ENCODE results near the gene DHCR7.

Gene DHCR7

DNA sequence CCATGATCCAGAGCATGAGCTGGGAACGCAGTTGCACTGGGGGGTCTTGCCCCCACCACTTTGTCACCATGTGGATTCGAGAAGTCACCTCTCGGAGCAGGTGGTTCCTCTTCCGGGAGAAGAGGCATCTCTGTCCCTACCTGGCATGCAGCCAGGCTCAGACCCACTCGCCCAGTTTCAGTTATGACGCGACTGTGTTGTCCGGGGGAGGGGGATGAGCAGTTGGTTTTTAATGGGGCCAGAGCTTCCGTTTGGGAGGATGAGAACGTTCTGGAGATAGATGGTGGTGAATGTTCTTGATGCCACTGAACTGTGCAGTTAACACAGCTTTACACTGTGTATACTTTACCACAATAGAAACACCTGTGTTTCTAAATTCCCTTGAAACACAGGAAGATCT, 41.5 kb downstream of the DHCR7 start:
- DNase-seq: no peak

DNA sequence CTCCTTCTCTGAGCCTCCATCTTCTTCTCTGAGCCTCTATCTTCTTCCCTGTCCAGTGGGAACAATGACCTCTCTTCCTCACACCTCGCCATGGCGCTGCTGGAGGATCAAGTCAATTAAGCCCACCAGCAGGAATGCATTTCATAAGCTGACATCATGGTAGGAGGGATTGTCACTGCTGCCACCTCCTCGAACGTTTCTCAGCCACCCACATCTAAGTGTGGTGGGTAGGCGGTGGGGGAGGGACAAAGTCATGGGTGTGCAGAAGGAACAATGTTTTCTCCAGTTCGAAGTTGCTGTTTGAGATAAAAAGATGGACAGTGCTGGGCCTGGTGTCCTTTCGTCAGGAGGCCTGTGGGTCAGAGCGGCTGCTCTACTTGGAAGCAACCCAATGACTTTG, 44.0 kb downstream of the DHCR7 start:
- DNase-seq: no peak

DNA sequence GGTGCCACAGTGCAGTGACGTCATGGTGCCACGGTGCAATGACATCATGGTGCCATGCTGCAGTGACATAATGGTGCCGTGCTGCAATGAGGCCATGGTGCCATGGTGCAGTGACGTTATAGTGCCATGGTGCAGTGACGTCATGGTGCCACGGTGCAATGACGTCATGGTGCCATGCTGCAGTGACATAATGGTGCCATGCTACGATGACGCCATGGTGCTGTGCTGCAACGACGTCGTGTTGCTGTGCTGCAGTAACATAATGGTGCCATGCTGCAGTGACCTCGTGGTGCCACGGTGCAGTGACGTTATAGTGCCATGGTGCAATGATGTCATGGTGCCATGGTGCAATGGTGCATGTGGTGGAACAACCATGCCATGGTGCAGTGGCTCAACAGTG, 45.3 kb downstream of the DHCR7 start:
- no peak for DNase-seq

DNA sequence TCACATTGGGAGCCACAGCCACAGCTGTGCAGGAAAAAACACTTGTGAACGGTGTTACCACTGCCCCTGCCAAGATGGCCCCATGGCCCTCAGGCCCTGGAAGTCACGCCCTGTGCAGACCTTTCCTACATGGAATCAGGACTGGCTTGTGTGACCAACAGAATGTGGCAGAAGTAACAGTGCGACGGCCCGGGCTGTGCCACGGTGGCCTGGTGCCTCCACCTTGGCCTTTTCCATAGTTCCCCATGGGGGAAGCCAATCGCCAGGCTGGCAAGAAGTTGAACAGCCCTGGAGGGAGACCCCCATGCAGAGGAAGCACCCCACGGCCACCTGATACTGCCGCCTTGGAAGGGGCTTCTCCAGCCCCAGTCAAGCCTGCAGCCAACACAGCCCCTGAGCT, 48.0 kb downstream of the DHCR7 start:
- DNase-seq: no peak

DNA sequence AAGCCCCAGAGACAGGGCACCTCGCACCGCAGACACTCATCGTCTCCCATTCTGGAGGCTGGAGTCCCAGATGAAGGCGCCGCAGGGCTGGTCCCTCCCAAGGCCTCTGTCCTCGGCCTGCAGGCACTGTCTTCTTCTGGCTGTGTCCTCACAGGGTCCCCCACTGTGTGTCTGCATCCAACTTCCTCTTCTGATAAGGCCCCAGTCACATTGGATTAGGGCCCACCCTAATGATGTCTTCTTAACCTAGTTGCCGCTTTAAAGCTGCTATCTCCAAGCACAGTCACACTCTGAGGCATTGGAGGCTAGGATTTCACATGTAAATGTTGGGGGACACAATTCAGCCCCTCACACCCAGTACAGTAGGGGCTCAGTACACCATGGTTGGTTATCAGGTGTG, 48.9 kb downstream of the DHCR7 start:
- DNase-seq: no peak

DNA sequence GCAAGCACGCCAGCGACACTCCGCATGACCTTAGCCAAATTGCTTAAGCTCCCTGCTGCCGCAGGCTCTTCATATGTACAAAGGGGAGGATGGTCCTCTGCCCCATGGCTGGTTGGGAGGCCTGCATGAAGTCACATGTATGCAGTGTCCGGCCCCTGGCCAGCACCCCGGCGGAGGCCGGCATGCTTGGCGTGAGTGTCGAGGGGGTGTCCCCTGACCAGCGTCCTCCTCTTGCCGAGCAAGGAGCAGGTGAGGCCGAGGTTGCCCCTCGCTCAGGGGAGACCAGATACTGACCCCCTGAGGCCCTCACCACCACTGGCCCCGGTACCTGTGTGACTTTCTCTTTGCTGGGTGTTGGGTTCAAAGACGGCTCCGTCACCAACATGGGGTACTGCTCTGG, 50.2 kb downstream of the DHCR7 start:
- no peak for DNase-seq

DNA sequence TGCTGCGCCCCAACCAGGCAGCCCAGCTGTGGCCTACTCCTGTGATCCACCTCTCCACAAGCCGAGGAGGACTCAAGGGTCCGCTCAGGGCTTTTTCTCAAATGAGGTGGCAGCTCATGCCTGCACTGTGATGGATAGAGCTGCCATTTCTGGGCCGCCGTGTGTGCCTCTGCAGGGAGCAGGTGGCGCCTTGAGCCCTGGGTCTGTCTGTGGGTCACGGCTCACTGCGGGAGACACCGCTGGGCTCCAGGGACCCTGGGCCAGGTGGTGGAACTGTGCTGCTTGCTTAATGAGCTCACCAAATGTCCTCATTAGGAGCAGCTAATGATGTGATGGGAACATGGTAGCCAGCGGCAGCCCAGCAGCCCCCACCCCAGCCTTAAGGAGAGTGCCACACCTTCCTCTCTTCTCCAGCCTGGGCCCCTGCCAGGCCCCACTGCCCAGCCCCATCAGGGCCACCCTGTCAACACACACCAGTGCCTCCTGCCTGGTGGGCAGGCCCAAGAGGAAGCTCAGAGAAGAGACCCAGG, 50.8 kb downstream of the DHCR7 start:
- no peak for DNase-seq

DNA sequence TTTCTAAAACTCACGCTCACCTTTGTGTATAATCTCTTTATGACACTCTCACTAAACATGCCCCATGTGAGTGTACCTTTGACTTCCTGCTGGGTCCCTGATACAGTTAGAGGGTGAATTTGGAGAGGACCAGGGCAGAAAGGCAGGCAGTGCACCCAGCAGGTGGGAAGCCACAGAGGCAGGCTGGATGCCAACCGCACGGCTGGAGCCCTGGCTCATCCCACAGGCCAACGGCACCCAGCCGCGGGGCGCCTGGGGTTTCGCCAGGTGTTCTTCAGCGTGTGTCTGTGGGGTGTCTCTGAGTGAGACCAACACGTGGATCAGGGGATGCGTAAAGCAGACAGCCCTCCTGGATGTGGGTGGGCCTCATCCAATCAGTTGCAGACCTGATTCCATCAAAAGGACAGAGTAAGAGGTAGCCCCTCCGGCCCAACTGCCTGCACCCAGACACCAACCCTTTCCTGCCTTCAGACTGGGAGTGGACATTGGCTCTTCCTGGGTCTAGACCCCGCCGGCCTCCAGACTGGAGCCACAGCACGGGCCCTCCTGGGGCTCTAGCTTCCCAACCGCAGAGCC, 51.6 kb downstream of the DHCR7 start:
- DNase-seq: no peak

DNA sequence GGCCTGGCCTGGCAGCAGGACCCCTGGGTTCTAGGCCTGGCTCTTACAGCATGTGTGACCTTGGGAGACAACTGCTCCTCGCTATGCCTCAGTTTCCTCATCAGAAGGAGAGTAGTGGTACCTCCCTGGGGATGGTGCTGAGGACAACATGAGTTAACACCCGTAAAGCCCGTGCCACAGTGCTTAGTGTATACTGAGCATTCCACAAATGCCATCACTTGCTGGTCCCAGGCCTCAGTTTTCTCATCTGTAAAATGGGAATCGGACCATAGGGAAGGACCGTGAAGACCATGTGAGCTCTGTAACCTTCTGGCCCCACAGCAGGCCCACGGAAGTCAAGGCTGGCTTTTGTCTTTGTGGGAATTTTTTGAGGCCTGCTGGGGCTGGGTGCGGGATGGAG, 52.4 kb downstream of the DHCR7 start:
- no peak for DNase-seq

DNA sequence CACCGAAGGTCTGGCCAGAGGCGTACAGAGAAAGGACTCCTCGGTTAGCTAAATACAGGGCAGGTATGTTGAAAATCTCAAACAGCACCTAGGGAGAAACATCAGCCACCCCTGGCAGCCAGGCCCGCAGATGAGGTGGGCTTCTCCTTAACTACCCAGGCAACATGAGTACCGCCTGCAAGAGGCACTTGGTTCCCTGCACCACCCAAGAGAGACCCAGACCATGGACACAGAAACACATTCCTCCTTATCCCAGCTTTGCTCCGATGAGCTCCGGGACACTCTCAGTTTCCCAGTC, 53.0 kb downstream of the DHCR7 start:
- DNase-seq: no peak

DNA sequence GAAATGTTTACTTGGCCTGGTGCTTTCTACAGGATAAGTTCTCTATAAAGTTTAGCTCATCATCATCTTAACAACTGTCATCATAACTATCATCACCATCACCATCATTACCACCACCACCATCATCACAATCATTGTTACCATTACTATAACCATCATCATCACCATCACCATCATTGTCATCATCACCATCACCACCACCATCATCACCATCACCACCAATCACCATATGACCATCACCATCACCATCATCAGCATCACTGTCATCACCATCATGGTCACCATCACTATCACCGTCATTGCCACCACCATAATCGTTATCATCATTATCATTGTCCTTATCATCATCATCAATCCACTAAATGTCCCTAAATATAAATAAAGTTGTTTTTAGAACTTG, 54.9 kb downstream of the DHCR7 start:
- DNase-seq: no peak

DNA sequence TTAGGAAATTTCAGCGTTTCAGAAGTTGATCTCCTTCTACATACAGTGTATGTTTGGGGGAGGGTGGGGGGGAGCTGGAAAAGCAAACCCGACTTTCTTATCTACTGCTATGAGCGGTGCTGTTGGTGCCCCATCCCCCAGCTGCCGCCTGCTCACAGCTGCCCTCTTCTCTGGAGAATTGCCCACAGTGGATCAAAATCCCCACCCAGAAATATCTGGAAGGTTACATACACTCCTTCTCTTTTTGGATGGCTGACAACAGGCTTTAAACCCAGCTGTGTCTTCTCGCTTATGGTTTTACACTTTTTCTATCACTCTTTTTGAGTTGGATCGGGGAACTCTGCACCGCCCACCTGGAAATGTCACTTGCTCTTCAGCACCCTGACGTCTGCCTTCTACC, 56.4 kb downstream of the DHCR7 start:
- DNase-seq: no peak

DNA sequence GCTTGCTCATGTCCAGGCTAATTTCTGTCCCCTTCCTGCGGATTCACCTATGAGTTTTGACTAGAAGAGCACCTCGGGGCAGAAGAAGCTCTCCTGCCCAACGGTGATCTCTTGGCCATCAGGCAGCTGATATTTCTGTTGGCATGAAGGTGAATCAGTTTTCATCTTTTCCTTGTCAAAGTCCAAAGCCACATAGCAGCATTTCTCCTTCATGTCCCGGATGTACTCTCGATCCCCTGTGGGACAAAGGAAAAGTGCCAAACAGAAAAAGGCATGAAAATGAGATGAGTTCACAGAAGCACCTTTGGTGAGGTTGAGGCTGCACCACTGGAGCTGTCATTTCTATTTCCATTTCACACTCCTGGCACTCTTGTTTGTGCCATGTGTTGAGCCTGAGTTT, 56.8 kb downstream of the DHCR7 start:
- DNase-seq: no peak

DNA sequence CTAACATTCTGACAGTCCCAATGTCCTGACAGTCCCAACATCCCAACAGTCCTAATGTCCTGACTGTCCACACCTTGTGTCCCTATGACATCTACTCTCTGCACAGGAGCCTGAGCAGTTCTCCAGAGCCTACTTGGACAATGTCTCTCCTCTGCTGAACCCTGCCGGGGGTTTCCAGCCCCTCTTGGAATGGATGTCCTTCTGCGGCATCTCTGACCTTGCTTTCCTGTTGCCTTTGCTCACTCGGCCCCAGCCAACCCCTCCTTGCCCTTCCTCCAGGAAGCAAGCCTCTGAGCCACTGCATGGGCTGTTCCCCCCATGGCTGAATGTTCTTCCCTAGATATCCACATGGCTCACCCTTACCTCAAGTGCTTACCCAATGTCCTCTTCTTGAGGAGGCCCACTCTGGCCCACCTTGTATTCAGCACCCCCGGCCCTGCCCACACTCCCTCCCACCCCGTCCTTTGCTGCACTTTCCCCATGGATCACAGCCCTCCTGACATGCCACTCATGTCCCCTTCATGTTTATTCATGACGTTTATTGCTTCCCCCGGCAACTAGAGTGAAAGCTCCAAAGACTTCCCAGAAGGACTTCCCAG, 59.5 kb downstream of the DHCR7 start:
- no peak for DNase-seq

DNA sequence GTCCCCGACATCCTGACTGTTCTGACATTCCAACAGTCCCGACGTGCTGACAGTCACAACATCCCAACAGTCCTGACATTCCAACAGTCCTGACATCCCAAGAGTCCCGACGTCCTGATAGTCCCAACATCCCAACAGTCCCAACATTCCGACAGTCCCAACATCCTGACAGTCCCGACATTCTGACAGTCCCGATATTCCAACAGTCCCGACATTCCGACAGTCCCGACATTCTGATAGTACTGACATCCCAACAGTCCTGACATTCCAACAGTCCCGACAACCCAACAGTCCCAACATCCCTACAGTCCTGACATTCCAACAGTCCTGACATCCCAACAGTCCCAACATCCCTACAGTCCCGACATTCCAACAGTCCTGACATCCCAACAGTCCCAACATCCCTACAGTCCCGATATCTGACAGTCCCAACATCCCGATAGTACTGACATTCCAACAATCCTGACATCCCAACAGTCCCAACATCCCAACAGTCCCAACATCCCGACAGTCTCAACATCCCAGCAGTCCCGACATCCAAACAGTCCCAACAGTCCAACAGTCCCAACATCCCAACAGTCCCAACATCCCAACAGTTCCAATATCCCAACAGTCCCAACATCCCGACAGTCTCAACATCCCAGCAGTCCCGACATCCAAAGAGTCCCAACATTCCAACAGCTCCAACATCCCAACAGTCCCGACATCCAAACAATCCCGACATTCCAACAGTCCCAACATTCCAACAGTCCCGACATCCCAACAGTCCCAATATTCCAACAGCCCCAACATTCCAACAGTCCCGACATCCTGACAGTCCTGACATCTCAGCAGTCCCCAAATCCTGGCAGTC, 60.2 kb downstream of the DHCR7 start:
- DNase-seq: no peak

DNA sequence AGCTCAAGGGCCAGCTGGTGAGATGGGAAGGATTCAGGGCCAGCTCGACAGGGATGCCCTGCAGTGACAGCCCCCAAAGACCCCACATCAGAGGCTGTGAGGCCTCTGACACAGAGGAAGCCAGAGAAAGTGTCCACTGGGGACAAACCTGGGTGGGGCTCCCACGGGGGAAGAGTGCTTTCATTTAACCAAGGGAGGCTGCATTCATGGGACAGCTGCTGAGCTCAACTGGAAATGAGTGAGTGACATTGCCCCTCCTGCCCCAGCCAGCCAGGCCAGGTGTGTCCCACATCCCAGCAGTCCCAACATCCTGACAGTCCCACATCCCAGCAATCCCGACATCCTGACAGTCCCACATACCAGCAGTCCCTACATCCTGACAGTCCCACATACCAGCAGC, 61.0 kb downstream of the DHCR7 start:
- no peak for DNase-seq

DNA sequence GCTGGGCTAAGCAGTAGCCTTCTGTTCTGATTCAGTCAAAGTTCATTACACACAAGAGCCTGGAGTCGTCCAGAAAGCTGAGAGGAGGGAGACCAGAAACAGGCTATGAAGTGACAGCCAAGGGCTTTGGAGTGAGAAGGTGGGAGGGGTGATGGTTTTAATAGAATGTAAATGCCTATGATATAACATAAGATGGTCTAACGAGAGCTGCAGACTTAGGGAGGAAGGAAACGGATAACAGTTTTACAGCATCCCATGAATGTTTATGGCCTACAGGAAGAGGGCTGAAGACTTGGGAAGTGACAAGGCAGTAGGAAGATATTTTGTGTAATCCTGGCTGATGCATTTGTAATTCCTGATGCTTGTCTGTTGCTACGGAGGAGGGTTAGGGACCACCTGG, 62.0 kb downstream of the DHCR7 start:
- no peak for DNase-seq

DNA sequence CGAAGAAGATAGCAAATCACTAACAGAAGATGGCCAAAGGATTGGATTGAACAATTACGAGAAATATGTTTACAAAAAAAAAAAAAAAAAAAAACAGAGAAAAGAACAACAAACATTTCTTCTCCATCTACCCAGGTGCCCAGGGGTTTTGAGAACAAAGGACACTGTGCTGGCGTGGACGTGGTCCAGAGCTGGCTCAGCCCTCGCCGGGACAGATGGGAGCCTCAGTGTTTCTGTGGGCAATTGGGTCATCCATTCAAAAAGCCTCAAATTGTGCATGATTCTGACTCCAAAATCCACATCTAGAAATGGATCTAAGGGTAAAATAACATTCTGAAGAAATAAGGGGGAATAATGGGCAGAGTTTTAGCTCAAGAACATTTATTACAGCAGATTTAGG, 63.1 kb downstream of the DHCR7 start:
- no peak for DNase-seq

DNA sequence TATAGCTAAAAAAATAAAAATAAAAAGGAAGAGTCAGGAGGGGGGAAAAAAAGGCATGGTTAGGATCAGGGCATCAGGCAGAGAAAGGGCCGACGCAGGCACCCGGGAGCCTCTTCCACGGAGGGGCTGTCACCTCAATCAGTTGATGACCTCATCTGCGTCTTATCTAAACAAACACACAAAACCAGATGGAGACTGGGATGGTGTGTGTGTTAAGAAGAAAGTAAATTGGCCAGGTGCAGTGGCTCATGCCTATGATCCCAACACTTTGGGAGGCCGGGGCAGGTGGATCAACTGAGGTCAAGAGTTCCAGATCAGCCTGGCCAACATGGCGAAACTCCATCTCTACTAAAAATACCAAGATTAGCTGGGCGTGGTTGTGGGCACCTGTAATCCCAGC, 63.6 kb downstream of the DHCR7 start:
- no peak for DNase-seq
